DOHH2 (cell line): ENCODE results near the gene CYB5B.

ENCODE experiments used
- H3F3A ChIP-seq: fragments of 200-600 bp; sonication (generic), shearing (Covaris generic); 2 replicates; pipeline ENCODE4 v1.6.0; 2016; ENCODE audit warnings: antibody characterized with exemption, mild to moderate bottlenecking; ENCODE audit not compliant: control insufficient read depth, insufficient read depth
- H3K27ac ChIP-seq: fragments of 200-600 bp; sonication (generic); 2 replicates; pipeline ENCODE4 v1.5.1; 2014; ENCODE audit warnings: low read depth, mild to moderate bottlenecking, low read length, moderate library complexity
- H3K27me3 ChIP-seq: fragments of 200-600 bp; sonication (generic); 2 replicates; pipeline ENCODE4 v1.6.1; 2014; ENCODE audit warnings: mild to moderate bottlenecking, low read length, mixed read lengths; ENCODE audit not compliant: control insufficient read depth
- H3K36me3 ChIP-seq: fragments of 200-600 bp; sonication (generic); 2 replicates; pipeline ENCODE4 v1.6.1; 2014; ENCODE audit warnings: mild to moderate bottlenecking, low read length, moderate library complexity, mixed read lengths; ENCODE audit not compliant: control insufficient read depth
- H3K4me1 ChIP-seq: fragments of 200-600 bp; sonication (generic); 2 replicates; pipeline ENCODE4 v1.6.1; 2014; ENCODE audit warnings: mild to moderate bottlenecking, low read length, mixed read lengths; ENCODE audit not compliant: control insufficient read depth
- H3K4me2 ChIP-seq: fragments of 200-600 bp; sonication (generic); 2 replicates; pipeline ENCODE4 v1.6.0; 2014; ENCODE audit warnings: mild to moderate bottlenecking, low read length, moderate library complexity
- H3K4me3 ChIP-seq: fragments of 200-600 bp; sonication (generic); 2 replicates; pipeline ENCODE4 v1.5.1; 2014; ENCODE audit warnings: mild to moderate bottlenecking, low read length, mixed read lengths
- H3K79me2 ChIP-seq: fragments of 200-600 bp; sonication (generic); 2 replicates; pipeline ENCODE4 v1.6.1; 2014; ENCODE audit warnings: mild to moderate bottlenecking, low read length, mixed read lengths; ENCODE audit not compliant: control insufficient read depth
- H3K9me2 ChIP-seq: fragments of 200-600 bp; sonication (generic); replicated peaks from 2 replicates; pipeline ENCODE4 v1.6.1; 2014; ENCODE audit warnings: mild to moderate bottlenecking, low read length, mixed read lengths; ENCODE audit not compliant: control insufficient read depth
- H3K9me3 ChIP-seq: fragments of 200-600 bp; sonication (generic); 2 replicates; pipeline ENCODE4 v1.6.1; 2014; ENCODE audit warnings: antibody characterized with exemption, low read length, mixed read lengths; ENCODE audit not compliant: control insufficient read depth, insufficient read depth
- H4K20me1 ChIP-seq: fragments of 200-600 bp; sonication (generic); 2 replicates; pipeline ENCODE4 v1.6.0; 2014; ENCODE audit warnings: low read depth, mild to moderate bottlenecking, antibody characterized with exemption, low read length, moderate library complexity; ENCODE audit not compliant: control insufficient read depth, insufficient read depth
- EZH2phosphoT487 ChIP-seq: fragments of 200-600 bp; sonication (generic); IDR thresholded peaks from 2 replicates; pipeline ENCODE4 v1.6.1; 2017; ENCODE audit warnings: borderline replicate concordance, mild to moderate bottlenecking, antibody characterized with exemption, low read length, moderate library complexity, mixed read lengths
- TF ChIP-seq, protein P1 (sequence below): fragments of 200-600 bp; sonication (generic); IDR thresholded peaks from one replicate; pipeline ENCODE4 v1.5.1; 2014; ENCODE audit warnings: antibody characterized with exemption, mild to moderate bottlenecking, low read depth, low read length; ENCODE audit not compliant: poor library complexity, severe bottlenecking

The CYB5B gene

DNA sequence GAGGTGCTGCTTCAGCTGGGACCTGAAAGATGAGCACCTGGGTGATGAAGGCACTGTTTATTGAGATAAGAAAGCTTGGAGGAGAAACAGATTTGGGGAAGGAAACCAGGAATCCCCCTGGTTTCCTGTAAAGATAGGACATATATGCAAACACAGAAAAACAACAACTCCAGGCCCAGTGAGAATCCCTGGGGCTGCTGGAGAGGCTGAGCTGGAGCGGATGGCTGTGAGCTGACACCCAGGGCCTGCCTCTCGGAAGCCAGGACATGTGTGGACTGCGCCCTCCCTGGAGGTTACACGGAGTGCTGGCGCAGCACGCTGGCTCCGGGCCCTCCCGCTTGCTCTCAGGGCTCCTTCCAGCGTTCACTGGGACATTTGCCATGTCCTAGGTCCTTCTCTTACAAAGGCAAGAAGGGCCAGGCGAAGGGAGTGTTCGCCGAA, 57.5 kb downstream of the CYB5B start:
- Histone ChIP-seq H3K4me3 (no peak overlapping the region), H3K27ac (no peak overlapping the region), H3K9me3 (no peaks in the 10 kb centered on the region), H3F3A (no peaks in the 10 kb centered on the region), H3K36me3 (no peaks in the 10 kb centered on the region), H3K4me2 (no peak overlapping the region), H3K9me2 (no peaks in the 10 kb centered on the region), H3K4me1 (no peaks in the 10 kb centered on the region), H3K79me2 (no peaks in the 10 kb centered on the region), H3K27me3 (no peaks in the 10 kb centered on the region), H4K20me1 (no peaks in the 10 kb centered on the region)
- no peak for TF ChIP-seq EZH2phosphoT487
- TF ChIP-seq, protein P1, sequence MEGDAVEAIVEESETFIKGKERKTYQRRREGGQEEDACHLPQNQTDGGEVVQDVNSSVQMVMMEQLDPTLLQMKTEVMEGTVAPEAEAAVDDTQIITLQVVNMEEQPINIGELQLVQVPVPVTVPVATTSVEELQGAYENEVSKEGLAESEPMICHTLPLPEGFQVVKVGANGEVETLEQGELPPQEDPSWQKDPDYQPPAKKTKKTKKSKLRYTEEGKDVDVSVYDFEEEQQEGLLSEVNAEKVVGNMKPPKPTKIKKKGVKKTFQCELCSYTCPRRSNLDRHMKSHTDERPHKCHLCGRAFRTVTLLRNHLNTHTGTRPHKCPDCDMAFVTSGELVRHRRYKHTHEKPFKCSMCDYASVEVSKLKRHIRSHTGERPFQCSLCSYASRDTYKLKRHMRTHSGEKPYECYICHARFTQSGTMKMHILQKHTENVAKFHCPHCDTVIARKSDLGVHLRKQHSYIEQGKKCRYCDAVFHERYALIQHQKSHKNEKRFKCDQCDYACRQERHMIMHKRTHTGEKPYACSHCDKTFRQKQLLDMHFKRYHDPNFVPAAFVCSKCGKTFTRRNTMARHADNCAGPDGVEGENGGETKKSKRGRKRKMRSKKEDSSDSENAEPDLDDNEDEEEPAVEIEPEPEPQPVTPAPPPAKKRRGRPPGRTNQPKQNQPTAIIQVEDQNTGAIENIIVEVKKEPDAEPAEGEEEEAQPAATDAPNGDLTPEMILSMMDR = no peak

DNA sequence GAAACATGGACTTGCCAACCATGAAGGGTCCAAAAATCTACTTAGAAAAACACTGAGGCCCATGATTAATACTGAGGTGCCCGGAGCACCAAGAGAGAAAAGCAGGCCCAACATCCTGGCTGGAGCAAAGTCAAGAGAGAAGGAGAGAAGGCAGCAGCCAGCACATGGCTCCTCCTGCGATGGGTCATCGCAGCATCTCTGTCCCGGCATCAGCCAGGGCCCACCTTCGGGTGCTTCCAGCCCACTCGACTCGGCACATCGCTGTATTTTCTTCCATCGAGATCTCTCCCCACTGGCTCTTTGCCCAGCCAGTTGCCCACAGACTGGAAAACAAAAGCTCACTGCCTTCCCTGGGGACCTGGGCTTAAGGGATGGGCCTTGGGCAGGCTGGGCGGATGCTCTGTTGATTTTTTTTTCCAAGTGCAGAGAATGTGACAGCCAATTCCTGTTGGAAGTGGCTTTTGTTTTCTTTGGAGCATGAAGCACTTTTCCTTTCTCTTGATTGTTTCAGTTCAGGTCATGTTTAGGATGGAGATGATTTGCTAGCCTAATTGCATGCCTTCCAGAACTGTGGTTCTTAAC, 58.1 kb downstream of the CYB5B start:
- no peaks in the 10 kb centered on the region for H3K27me3 ChIP-seq
- no peaks in the 10 kb centered on the region for H3F3A ChIP-seq
- H3K27ac ChIP-seq = no peak overlapping the region
- H3K4me3 ChIP-seq = no peak overlapping the region
- no peaks in the 10 kb centered on the region for H3K36me3 ChIP-seq
- no peaks in the 10 kb centered on the region for H3K9me2 ChIP-seq
- no peaks in the 10 kb centered on the region for H3K79me2 ChIP-seq
- H4K20me1 ChIP-seq = no peaks in the 10 kb centered on the region
- no peaks in the 10 kb centered on the region for H3K9me3 ChIP-seq
- H3K4me1 ChIP-seq = no peaks in the 10 kb centered on the region
- H3K4me2 ChIP-seq = no peak overlapping the region
- TF ChIP-seq, protein P1 = no peak
- TF ChIP-seq EZH2phosphoT487 = no peak

- no peaks in the 10 kb centered on the region for H4K20me1 ChIP-seq
- TF ChIP-seq, protein P1 = no peak
- no peak for TF ChIP-seq EZH2phosphoT487
- H3K36me3 ChIP-seq = no peaks in the 10 kb centered on the region
- no peak overlapping the region for H3K4me3 ChIP-seq
- H3K27ac ChIP-seq = no peak overlapping the region
- no peak overlapping the region for H3K4me2 ChIP-seq
- no peaks in the 10 kb centered on the region for H3K27me3 ChIP-seq
- no peaks in the 10 kb centered on the region for H3K9me3 ChIP-seq
- H3K4me1 ChIP-seq = no peaks in the 10 kb centered on the region
- H3K79me2 ChIP-seq = no peaks in the 10 kb centered on the region
- H3F3A ChIP-seq = no peaks in the 10 kb centered on the region
- H3K9me2 ChIP-seq = no peaks in the 10 kb centered on the region
Observed at GRCh38 chr16:69483611-69484010, 59.2 kb downstream of the CYB5B start.

DNA sequence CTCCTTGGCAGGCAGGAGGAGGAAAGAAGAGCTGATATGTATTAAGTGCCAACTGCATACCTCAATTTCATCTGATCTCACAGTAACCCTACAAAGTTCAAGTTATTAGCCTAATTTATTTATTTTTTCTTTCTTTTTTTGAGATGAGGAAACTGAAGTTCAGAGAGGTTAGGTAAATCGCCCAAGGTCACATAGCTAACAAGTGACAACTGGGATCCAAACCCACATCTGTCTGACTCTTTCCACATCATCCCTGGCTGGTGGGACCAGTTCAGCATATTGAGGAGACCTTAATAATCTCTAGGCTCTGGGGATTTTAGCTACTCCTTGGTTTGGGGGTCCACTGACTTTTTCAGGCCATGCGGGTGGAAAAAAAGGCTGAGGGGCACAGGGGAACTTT, 60.9 kb downstream of the CYB5B start:
- Histone ChIP-seq H4K20me1 (no peaks in the 10 kb centered on the region), H3K9me2 (no peaks in the 10 kb centered on the region), H3K4me2 (no peak overlapping the region), H3F3A (no peaks in the 10 kb centered on the region), H3K4me3 (no peak overlapping the region), H3K9me3 (no peaks in the 10 kb centered on the region), H3K27me3 (no peaks in the 10 kb centered on the region), H3K36me3 (no peaks in the 10 kb centered on the region), H3K27ac (no peak overlapping the region), H3K79me2 (no peaks in the 10 kb centered on the region), H3K4me1 (no peaks in the 10 kb centered on the region)
- no peak for TF ChIP-seq EZH2phosphoT487
- TF ChIP-seq, protein P1 = no peak
